Muscle of leg (tissue), 16 donors: ENCODE results near the gene GIMAP4. TPM values are rescaled to one million over a fixed set of nuclear protein-coding genes. Genes with fewer than 3 reads are reported as not detected.
A peak's percentile ranks its signal among the peaks of the same experiment; 100 is the strongest.
"Not testable (repeated sequence)": the region's sequence is repeated elsewhere in the genome, so short reads cannot be mapped to it uniquely, and the experiment has no call there.

Experiments used
- DNase-seq: peaks from one replicate; pipeline ENCODE4 v3.0.0; 2013
- H3K27ac ChIP-seq: one replicate; pipeline ENCODE4 v1.5.1; 2013; ENCODE audit warnings: mild to moderate bottlenecking, low read length, control low read depth
- H3K27me3 ChIP-seq: one replicate; pipeline ENCODE4 v1.6.1; 2013; ENCODE audit warnings: low read length; ENCODE audit not compliant: control insufficient read depth, insufficient read depth
- H3K36me3 ChIP-seq: one replicate; pipeline ENCODE4 v1.6.1; 2013; ENCODE audit warnings: low read length; ENCODE audit not compliant: control insufficient read depth, insufficient read depth
- H3K4me1 ChIP-seq: one replicate; pipeline ENCODE4 v1.6.1; 2013; ENCODE audit warnings: low read length; ENCODE audit not compliant: control insufficient read depth, insufficient read depth
- H3K4me3 ChIP-seq: one replicate; pipeline ENCODE4 v1.5.1; 2013; ENCODE audit warnings: low read length, control low read depth
- H3K9me3 ChIP-seq: replicated peaks from 2 replicates; pipeline ENCODE4 v1.6.1; 2013; ENCODE audit warnings: low read depth, low read length; ENCODE audit not compliant: control insufficient read depth
- WGBS: methylation state at CpG from one replicate; pipeline ENCODE4 v1.1.5; 2013; ENCODE audit warnings: missing lambda C conversion rate; ENCODE audit not compliant: insufficient coverage; 5-methylcytosine and 5-hydroxymethylcytosine counted together
- long read RNA-seq, 11 donors: transcript quantifications; one replicate each; lab custom pipeline, GENCODE V29; 2026
- polyA plus RNA-seq, 8 donors: library from polyadenylated mRNA; unstranded; fragments of 120-200 nt; gene quantifications; one replicate each; pipeline versions ENCODE4 v1.2.1 to v1.2.3, GENCODE V29; 2013; ENCODE audit warnings: inconsistent platforms in 1 of 8, low replicate concordance in 1 of 8; ENCODE audit not compliant: insufficient read length in 8 of 8, insufficient read depth in 1 of 8
- total RNA-seq: library from RNA; stranded (reverse); fragments of 120-200 nt; gene quantifications from one replicate; pipeline ENCODE4 v1.2.4, GENCODE V29; 2013

GIMAP4 gene
- 23.4 TPM for total RNA-seq
- 10 to 100 TPM; 17.7 to 26.9 (median 20.6) TPM for polyA plus RNA-seq
- long read RNA-seq, donor 1, transcript GIMAP4-201 (3 exons, 2,060 nt): major isoform, 5 of 6 reads
- long read RNA-seq, donor 1, partial matches to known transcripts: 0 of 6 reads
- long read RNA-seq, donor 1, other reads (novel, unspliced or antisense): 0 of 6 reads
- long read RNA-seq, donor 2, partial matches to known transcripts: 0 of 2 reads
- long read RNA-seq, donor 2, other reads (novel, unspliced or antisense): 0 of 2 reads
- long read RNA-seq, donor 3, partial matches to known transcripts: 0 of 3 reads
- long read RNA-seq, donor 3, other reads (novel, unspliced or antisense): 0 of 3 reads
- long read RNA-seq, donor 4, transcript GIMAP4-201 (3 exons, 2,060 nt): major isoform, 9 of 9 reads
- long read RNA-seq, donor 4, partial matches to known transcripts: 0 of 9 reads
- long read RNA-seq, donor 4, other reads (novel, unspliced or antisense): 0 of 9 reads
- long read RNA-seq, donor 5, transcript GIMAP4-201 (3 exons, 2,060 nt): major isoform, 19 of 34 reads
- long read RNA-seq, donor 5, partial matches to known transcripts: 15 of 34 reads
- long read RNA-seq, donor 5, other reads (novel, unspliced or antisense): 0 of 34 reads
- long read RNA-seq, donor 6, transcript GIMAP4-201 (3 exons, 2,060 nt): major isoform, 9 of 10 reads
- long read RNA-seq, donor 6, partial matches to known transcripts: 0 of 10 reads
- long read RNA-seq, donor 6, other reads (novel, unspliced or antisense): 0 of 10 reads
- long read RNA-seq, donor 7, transcript GIMAP4-201 (3 exons, 2,060 nt): major isoform, 14 of 14 reads
- long read RNA-seq, donor 7, partial matches to known transcripts: 0 of 14 reads
- long read RNA-seq, donor 7, other reads (novel, unspliced or antisense): 0 of 14 reads
- long read RNA-seq, donor 8, transcript GIMAP4-201 (3 exons, 2,060 nt): major isoform, 8 of 9 reads
- long read RNA-seq, donor 8, partial matches to known transcripts: 0 of 9 reads
- long read RNA-seq, donor 8, other reads (novel, unspliced or antisense): 0 of 9 reads
- long read RNA-seq, donor 9, transcript GIMAP4-201 (3 exons, 2,060 nt): major isoform, 8 of 20 reads
- long read RNA-seq, donor 9, partial matches to known transcripts: 11 of 20 reads
- long read RNA-seq, donor 9, other reads (novel, unspliced or antisense): 0 of 20 reads
- long read RNA-seq, donor 10, transcript GIMAP4-201 (3 exons, 2,060 nt): major isoform, 18 of 24 reads
- long read RNA-seq, donor 10, partial matches to known transcripts: 6 of 24 reads
- long read RNA-seq, donor 10, other reads (novel, unspliced or antisense): 0 of 24 reads
- long read RNA-seq, donor 11, partial matches to known transcripts: 0 of 3 reads
- long read RNA-seq, donor 11, other reads (novel, unspliced or antisense): 0 of 3 reads

- 48% methylated on average over 6 of the region's 9 CpGs for WGBS
- H3K4me3 ChIP-seq: peak within 1 kb of the TSS; percentile 45
- peaks cover 2% of the 10 kb centered on the region for H3K27me3 ChIP-seq
- no peaks in the 10 kb centered on the region for H3K36me3 ChIP-seq
- no peaks in the 10 kb centered on the region for H3K9me3 ChIP-seq
- peak within 1 kb of the TSS; percentile 82 for H3K27ac ChIP-seq
- peak; percentile 43 for DNase-seq
- no peaks in the 10 kb centered on the region for H3K4me1 ChIP-seq
Measured at GRCh38 chr7:150567169-150567568, at the start of gene GIMAP4. GIMAP4 (plus strand) TSS chr7:150567390; CDS start chr7:150569902, 2,512 bp downstream.

DNA sequence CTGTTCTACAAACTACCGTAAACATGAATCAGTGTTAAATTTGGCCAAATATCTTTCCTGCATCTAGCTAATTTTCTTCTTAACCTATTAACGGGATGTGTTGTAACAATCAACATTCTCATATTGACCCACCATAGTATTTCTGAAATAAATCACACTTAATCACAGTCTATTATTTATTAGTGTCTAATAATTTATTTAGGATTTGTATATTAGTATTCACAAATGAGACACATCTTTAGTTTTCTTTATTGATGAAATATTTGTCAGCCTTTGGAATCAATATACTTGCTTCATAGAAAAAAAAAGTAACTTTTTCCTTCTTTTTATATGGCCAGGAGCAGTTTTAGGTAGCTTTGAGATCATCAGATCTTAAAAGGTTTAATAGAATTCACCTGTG is 47.9 kb upstream of the GIMAP4 start:
- no CpG with 5 or more reads among the region's 2 CpGs for whole genome bisulfite sequencing
- no peak overlapping the region for H3K4me3 ChIP-seq

GRCh38 chr7:150520145-150520544 is 47.0 kb upstream of the GIMAP4 start:
- no peak overlapping the region for H3K4me3 ChIP-seq

More for the DNA sequence above, 47.9 kb upstream of the GIMAP4 start:
- H3K9me3 ChIP-seq: no peaks in the 10 kb centered on the region
- no peak overlapping the region for H3K27ac ChIP-seq
- H3K27me3 ChIP-seq: peaks cover 2% of the 10 kb centered on the region
- no peaks in the 10 kb centered on the region for H3K36me3 ChIP-seq
- no peak for DNase-seq
- no peaks in the 10 kb centered on the region for H3K4me1 ChIP-seq

DNA sequence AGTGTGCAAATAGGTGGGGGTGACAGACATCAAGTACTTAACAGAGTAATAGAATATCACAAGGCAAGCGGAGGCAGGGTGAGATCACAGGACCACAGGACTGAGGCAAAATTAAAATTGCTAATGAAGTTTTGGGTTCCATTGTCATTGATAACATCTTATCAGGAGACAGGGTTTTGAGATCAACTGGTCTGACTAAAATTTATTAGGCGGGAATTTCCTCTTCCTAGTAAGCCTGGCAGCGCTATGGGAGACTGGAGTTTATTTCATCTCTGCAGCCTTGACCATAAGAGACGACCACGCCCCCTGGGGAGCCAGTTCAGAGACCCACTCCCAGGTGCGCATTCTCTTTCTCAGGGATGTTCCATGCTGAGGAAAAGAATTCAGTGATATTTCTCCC is 44.3 kb upstream of the GIMAP4 start:
- H3K27ac ChIP-seq, H3K27me3 ChIP-seq, H3K4me1 ChIP-seq, H3K9me3 ChIP-seq, DNase-seq, H3K4me3 ChIP-seq, H3K36me3 ChIP-seq: not testable (repeated sequence)
- 73% methylated on average over 2 of the region's 6 CpGs for WGBS

More at GRCh38 chr7:150520145-150520544, 47.0 kb upstream of the GIMAP4 start:
- no peaks in the 10 kb centered on the region for H3K36me3 ChIP-seq
- DNase-seq: no peak
- peaks cover 2% of the 10 kb centered on the region for H3K27me3 ChIP-seq
- H3K9me3 ChIP-seq: no peaks in the 10 kb centered on the region
- no peaks in the 10 kb centered on the region for H3K4me1 ChIP-seq
- H3K27ac ChIP-seq: no peak overlapping the region
- WGBS: 82% methylated on average over 8 of the region's 8 CpGs

- no peak overlapping the region for H3K27ac ChIP-seq
- H3K4me1 ChIP-seq: no peaks in the 10 kb centered on the region
- WGBS: 71% methylated on average over 1 of the region's 2 CpGs
- H3K4me3 ChIP-seq: no peak overlapping the region
- no peaks in the 10 kb centered on the region for H3K9me3 ChIP-seq
- H3K36me3 ChIP-seq: no peaks in the 10 kb centered on the region
- peaks cover 2% of the 10 kb centered on the region for H3K27me3 ChIP-seq
- DNase-seq: no peak
Measured at GRCh38 chr7:150524018-150524417, 43.2 kb upstream of the GIMAP4 start.

DNA sequence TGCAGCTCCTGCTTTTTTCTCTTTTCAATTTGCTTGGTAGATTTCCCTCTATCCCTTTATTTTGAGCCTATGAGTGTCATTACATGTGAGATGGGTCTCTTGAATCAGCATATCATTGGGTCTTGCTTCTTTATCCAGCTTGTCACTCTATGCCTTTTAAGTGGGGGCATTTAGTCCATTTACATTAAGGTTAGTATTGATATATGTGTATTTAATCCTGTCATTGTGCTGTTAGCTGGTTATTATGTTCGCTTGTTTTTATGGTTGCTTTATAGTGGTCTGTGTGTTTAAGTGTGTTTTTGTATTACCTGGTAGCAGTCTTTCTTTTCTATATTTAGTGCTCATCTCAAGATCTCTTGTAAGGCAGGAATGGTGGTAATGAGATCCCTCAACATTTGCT is 35.5 kb upstream of the GIMAP4 start:
- no peak for DNase-seq
- no CpG with 5 or more reads among the region's 1 CpG for WGBS
- Histone ChIP-seq H3K27ac (no peak overlapping the region), H3K4me3 (no peak overlapping the region), H3K27me3 (peaks cover 2% of the 10 kb centered on the region), H3K9me3 (peaks cover 18% of the 10 kb centered on the region), H3K4me1 (no peaks in the 10 kb centered on the region), H3K36me3 (no peaks in the 10 kb centered on the region)

DNA sequence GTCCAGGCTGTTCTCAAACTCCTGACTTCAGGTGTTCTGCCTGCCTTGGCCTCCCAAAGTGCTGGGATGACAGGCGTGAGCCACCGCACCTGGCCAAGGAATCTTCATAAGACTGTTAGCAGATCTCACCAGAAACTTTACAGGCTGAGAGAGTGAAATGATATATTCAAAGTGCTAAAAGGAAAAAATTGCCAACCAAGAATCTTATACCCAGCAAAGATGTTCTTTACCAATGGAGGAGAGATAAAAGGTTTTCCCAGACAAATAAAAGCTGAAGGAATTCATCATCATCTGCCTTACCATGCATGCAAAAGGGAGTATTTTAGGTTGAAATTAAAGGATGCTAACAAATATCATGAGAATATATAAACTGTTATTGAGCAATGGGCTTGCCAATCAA is 28.9 kb upstream of the GIMAP4 start:
- Histone ChIP-seq H3K4me3 (no peak overlapping the region), H3K9me3 (peaks cover 48% of the 10 kb centered on the region), H3K36me3 (no peaks in the 10 kb centered on the region), H3K27ac (no peak overlapping the region), H3K27me3 (peaks cover 2% of the 10 kb centered on the region), H3K4me1 (no peaks in the 10 kb centered on the region)
- no peak for DNase-seq
- no CpG with 5 or more reads among the region's 2 CpGs for WGBS

DNA sequence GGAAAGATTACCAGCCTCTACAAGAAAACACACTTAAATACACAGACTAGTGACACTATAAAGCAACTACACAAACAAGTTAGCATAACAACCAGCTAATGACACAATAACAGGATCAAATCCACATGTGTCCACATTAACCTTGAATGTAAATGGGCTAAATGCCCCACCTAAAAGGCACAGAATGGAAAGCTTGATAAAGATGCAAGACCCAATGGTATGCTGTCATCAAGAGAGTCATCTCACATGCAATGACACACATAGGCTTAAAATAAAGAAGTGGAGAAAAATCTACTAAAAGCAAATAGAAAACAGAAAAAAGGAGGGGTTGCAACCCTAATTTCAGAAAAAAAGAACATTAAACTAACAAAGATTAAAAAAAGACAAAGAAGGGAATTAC is 14.0 kb upstream of the GIMAP4 start:
- H3K4me3 ChIP-seq: no peak overlapping the region
- no peak for DNase-seq
- peaks cover 11% of the 10 kb centered on the region for H3K9me3 ChIP-seq
- no peaks in the 10 kb centered on the region for H3K27me3 ChIP-seq
- H3K36me3 ChIP-seq: no peaks in the 10 kb centered on the region
- H3K27ac ChIP-seq: no peak overlapping the region
- no peaks in the 10 kb centered on the region for H3K4me1 ChIP-seq

DNA sequence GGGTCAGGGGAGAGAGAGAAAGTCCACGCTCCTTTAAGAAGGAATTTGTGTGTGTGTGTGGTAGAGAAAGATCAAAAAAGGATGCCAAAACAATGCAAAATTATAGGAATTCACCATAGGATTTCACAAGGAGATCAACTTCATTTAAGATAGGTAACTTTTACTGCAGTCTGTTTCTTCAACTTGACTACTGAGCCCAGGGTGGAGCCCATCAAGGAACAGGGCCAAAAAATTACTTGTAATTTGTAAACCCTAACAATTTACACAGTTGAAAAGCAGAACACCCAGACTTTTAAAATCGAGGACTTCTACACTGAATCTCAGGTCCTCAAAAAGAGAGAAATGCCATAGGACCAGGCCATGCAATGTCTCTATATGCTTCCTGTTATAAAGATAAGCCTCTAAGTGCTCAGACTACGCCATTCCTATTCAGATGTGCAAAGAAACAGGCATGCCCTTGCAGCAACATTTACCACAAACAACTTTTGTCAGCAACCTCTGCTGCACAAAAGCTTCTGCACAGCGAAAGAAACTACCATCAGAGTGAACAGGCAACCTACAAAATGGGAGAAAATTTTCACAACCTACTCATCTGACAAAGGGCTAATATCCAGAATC is 10.6 kb upstream of the GIMAP4 start:
- no peak overlapping the region for H3K4me3 ChIP-seq
- no peak overlapping the region for H3K27ac ChIP-seq
- no peaks in the 10 kb centered on the region for H3K4me1 ChIP-seq
- 69% methylated on average over 2 of the region's 4 CpGs for WGBS
- H3K27me3 ChIP-seq: no peaks in the 10 kb centered on the region
- DNase-seq: no peak
- H3K36me3 ChIP-seq: no peaks in the 10 kb centered on the region
- peaks cover 11% of the 10 kb centered on the region for H3K9me3 ChIP-seq
